Measurements from ENCODE around the gene SCN2A. TPM values are rescaled to one million over a fixed set of nuclear protein-coding genes. Genes with fewer than 3 reads are reported as not detected.

The SCN2A gene
- polyA plus RNA-seq (2013, experiment 1 of 2): 0.25 TPM
- 0.13 TPM for polyA plus RNA-seq (2013, experiment 2 of 2)

DNA sequence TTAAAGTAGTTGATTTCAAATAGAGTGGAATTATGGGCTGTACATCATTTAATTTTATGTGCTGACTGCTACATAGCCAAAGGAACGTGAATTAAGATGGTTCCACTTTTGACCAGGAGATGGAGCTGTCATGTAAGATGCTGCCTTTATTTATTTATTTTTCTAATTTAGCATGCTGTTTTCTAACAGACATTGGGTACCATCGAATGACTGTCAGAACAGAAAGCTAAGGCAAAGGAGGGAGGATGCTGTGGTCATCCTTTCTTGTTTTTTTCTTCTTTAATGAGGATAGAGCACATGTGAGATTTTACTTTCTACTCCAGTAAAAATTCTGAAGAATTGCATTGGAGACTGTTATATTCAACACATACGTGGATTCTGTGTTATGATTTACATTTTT is at the start of gene SCN2A:
Gene SCN2A (plus strand): TSS at position 185 of the 400 bp plus-strand sequence. CDS start 56,410 bp downstream, outside the sequence.
- no peaks in the 10 kb centered on the region for H3K27me3 ChIP-seq (ENCODE audit: insufficient read depth, low read length)
- no peak within 1 kb of the TSS for H3K4me3 ChIP-seq (ENCODE audit: low read length)
- no peaks in the 10 kb centered on the region for H3K36me3 ChIP-seq (ENCODE audit: insufficient read depth, low read length)
- no peak within 1 kb of the TSS for H3K9ac ChIP-seq (ENCODE audit: low read depth, low read length)
- WGBS: 50% methylated on average over 3 of the region's 3 CpGs
- no peaks in the 10 kb centered on the region for H3K9me3 ChIP-seq (ENCODE audit: insufficient read depth, low read depth, low read length)
- H3K4me1 ChIP-seq (ENCODE audit: insufficient read depth, low read length): no peaks in the 10 kb centered on the region
- no peak within 1 kb of the TSS for H3K27ac ChIP-seq (ENCODE audit: low read depth, low read length)

DNA sequence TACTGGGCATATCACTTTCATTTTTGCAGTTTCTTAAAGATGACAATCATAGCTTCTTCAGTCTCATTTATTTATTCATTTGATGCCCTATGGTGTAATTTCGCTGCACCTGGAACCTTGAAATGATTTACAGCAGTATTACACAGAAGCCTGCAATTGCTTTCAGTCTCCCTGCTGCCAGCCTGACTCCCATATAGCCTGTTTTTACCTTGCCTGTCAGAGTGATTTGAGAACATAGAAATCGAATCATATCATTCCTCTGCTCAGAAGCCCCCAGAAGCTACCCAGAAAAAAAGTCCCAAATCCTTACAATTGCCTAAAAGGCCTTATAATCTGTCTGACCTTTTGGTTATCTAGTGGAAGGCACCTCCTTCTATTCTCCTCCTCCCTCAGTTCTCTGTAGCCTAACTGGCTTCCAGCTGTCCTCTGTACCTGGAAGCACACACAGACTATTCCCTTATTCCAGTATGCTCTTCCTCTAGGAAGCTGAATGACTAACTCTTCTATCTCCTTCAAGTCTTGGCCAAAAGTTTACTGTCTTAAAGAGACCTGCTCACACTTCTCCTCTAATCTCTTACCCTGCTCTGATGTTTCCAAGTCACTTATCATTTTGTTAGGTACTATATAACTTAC is 48.0 kb upstream of the SCN2A start:
- no peak overlapping the region for H3K4me3 ChIP-seq (ENCODE audit: low read length)
- no peak overlapping the region for H3K27ac ChIP-seq (ENCODE audit: low read depth, low read length)
- 85% methylated on average over 2 of the region's 2 CpGs for WGBS
- H3K4me1 ChIP-seq (ENCODE audit: insufficient read depth, low read length): no peaks in the 10 kb centered on the region
- no peak overlapping the region for H3K9ac ChIP-seq (ENCODE audit: low read depth, low read length)
- no peaks in the 10 kb centered on the region for H3K27me3 ChIP-seq (ENCODE audit: insufficient read depth, low read length)
- H3K36me3 ChIP-seq (ENCODE audit: insufficient read depth, low read length): no peaks in the 10 kb centered on the region
- H3K9me3 ChIP-seq (ENCODE audit: insufficient read depth, low read depth, low read length): no peaks in the 10 kb centered on the region

DNA sequence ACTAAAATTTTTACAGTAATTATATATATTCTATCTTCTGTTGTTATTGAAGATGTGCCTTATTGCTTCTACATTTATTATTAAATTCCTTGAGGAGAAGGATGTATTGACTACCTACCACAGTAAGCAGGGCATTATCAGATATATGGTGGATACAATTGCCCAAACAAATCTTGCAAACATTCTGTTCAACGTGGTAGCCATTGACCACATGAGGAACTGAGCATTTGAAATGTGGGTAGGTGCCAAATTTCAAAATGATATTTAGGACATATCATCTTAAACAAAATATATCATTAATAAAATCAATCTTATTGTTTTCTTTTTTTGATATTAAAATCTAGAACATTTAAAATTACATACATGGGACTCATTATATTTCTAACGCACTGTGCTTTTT is 46.5 kb upstream of the SCN2A start:
- Histone ChIP-seq H3K9me3 (ENCODE audit: insufficient read depth, low read depth, low read length) (no peaks in the 10 kb centered on the region), H3K9ac (ENCODE audit: low read depth, low read length) (no peak overlapping the region), H3K27ac (ENCODE audit: low read depth, low read length) (no peak overlapping the region), H3K27me3 (ENCODE audit: insufficient read depth, low read length) (no peaks in the 10 kb centered on the region), H3K4me1 (ENCODE audit: insufficient read depth, low read length) (peaks cover 5% of the 10 kb centered on the region), H3K4me3 (ENCODE audit: low read length) (no peak overlapping the region), H3K36me3 (ENCODE audit: insufficient read depth, low read length) (no peaks in the 10 kb centered on the region)
- WGBS: 92% methylated on average over 2 of the region's 2 CpGs

DNA sequence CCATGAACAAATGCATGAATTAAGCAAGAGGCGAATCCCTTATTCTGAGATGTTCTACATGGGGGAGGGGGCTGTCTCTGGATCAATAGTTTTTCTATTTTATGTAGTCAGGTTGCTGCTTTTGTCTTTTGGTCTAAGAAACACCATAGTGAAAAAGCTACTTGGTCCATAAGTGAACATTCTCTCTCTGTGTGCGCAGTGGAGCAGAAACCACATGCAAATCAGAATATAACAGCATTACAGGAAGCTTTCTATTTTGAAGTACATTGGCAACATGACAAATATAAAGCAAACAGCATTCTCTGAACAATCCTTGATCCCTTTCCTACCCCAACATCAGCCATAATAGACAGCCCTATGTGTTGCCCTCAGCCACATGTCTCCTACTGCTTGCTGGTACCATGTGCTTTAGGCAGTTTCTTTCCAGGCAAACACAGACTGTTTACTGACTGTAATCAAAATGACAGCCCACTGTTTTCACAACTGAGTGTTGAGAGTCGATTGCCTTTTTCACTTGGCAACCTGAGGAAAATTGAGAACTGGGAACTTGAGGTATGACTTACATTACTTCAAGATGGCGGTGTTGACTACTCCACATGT is 45.9 kb upstream of the SCN2A start:
- no peak overlapping the region for H3K9ac ChIP-seq (ENCODE audit: low read depth, low read length)
- H3K36me3 ChIP-seq (ENCODE audit: insufficient read depth, low read length): no peaks in the 10 kb centered on the region
- no peak overlapping the region for H3K4me3 ChIP-seq (ENCODE audit: low read length)
- H3K4me1 ChIP-seq (ENCODE audit: insufficient read depth, low read length): peaks cover 11% of the 10 kb centered on the region
- H3K27me3 ChIP-seq (ENCODE audit: insufficient read depth, low read length): no peaks in the 10 kb centered on the region
- H3K9me3 ChIP-seq (ENCODE audit: insufficient read depth, low read depth, low read length): no peaks in the 10 kb centered on the region
- H3K27ac ChIP-seq (ENCODE audit: low read depth, low read length): no peak overlapping the region
- WGBS: 92% methylated on average over 4 of the region's 4 CpGs

DNA sequence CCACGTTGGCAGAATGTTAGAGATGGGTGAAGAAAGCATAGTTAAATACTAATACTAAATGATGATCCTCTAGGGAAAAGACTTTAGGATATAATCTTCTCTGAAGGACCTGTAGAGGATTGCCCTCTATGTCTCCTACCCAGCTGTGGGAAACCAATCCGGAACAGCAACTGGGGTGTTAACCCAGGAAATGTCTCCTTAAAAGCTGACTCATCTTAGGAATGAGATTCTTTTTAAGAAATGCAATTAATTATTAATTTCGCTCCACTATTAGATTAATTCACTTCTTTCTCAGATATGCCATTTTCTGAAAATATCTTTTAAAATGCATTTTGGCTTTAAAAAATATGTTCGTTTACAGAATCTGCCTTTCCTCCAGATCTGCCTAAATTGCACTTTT is 42.8 kb upstream of the SCN2A start:
- Histone ChIP-seq H3K27ac (ENCODE audit: low read depth, low read length) (no peak overlapping the region), H3K9ac (ENCODE audit: low read depth, low read length) (no peak overlapping the region), H3K36me3 (ENCODE audit: insufficient read depth, low read length) (no peaks in the 10 kb centered on the region), H3K27me3 (ENCODE audit: insufficient read depth, low read length) (no peaks in the 10 kb centered on the region), H3K4me3 (ENCODE audit: low read length) (no peak overlapping the region), H3K9me3 (ENCODE audit: insufficient read depth, low read depth, low read length) (no peaks in the 10 kb centered on the region), H3K4me1 (ENCODE audit: insufficient read depth, low read length) (peaks cover 17% of the 10 kb centered on the region)
- 89% methylated on average over 3 of the region's 4 CpGs for WGBS

DNA sequence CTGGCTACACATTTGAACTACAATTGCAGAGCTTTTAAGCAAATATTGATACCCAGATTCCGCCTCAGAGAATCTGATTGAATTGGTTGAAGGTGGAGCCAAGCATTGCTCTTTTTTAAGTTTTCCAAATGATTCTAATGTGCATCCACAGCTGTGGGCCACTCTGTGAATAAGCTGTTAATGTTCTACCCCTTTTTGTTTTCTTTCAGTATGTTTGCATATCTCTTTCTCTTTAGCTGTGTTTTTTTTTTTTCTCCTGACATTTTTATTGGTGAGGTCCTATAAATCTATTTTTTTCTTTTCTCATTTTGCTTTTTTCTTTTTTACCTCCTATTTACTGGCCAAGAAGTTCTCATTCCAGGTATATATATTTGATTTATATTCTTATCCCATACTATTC is 41.9 kb upstream of the SCN2A start:
- H3K4me3 ChIP-seq (ENCODE audit: low read length): no peak overlapping the region
- H3K9me3 ChIP-seq (ENCODE audit: insufficient read depth, low read depth, low read length): no peaks in the 10 kb centered on the region
- no peak overlapping the region for H3K27ac ChIP-seq (ENCODE audit: low read depth, low read length)

DNA sequence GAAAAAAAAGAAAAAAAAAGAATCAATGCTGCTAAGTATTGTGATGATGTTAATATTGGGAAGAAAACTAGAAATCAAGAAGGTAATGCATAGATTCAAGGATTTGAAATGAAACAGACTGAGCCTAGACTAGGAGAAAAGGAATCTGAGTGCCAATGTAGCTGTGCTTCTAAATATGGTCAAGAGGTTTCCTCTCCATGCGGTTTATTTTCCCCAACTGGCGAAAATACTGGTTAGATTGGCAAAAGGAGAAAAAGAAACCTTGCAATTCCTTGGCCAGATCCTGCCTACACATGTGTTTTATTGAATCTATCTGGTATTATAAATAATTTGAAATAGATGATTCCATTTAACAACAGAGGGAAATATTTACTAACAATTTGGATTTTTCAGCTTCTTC is 41.0 kb upstream of the SCN2A start:
- Histone ChIP-seq H3K9me3 (ENCODE audit: insufficient read depth, low read depth, low read length) (no peaks in the 10 kb centered on the region), H3K36me3 (ENCODE audit: insufficient read depth, low read length) (no peaks in the 10 kb centered on the region), H3K4me3 (ENCODE audit: low read length) (no peak overlapping the region), H3K4me1 (ENCODE audit: insufficient read depth, low read length) (peaks cover 17% of the 10 kb centered on the region), H3K9ac (ENCODE audit: low read depth, low read length) (no peak overlapping the region), H3K27me3 (ENCODE audit: insufficient read depth, low read length) (no peaks in the 10 kb centered on the region), H3K27ac (ENCODE audit: low read depth, low read length) (no peak overlapping the region)
- WGBS: 85% methylated on average over 2 of the region's 2 CpGs

More for the DNA sequence above, 41.9 kb upstream of the SCN2A start:
- Histone ChIP-seq H3K27me3 (ENCODE audit: insufficient read depth, low read length) (no peaks in the 10 kb centered on the region), H3K4me1 (ENCODE audit: insufficient read depth, low read length) (peaks cover 17% of the 10 kb centered on the region), H3K36me3 (ENCODE audit: insufficient read depth, low read length) (no peaks in the 10 kb centered on the region), H3K9ac (ENCODE audit: low read depth, low read length) (no peak overlapping the region)
- WGBS: 95% methylated on average over 1 of the region's 1 CpG

DNA sequence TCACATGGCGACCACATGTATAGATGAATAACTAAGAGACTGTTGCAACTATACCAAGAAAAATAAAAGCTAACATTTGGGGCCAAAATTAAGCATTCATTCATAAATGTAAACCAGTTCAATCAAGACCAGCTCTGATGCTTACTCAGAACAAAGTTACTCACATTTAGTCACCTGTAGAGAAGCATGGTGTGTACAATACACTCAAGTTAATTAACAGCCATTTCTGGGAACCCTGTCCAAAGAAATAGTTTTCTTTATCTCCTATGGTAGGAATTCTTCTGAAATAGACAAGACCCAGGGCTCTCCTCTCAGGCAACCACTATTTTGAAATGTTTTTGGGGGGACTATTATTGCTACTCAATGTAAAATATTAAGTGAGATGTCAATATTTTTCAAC is 37.0 kb upstream of the SCN2A start:
- Histone ChIP-seq H3K36me3 (ENCODE audit: insufficient read depth, low read length) (no peaks in the 10 kb centered on the region), H3K9ac (ENCODE audit: low read depth, low read length) (no peak overlapping the region), H3K4me3 (ENCODE audit: low read length) (no peak overlapping the region), H3K4me1 (ENCODE audit: insufficient read depth, low read length) (peaks cover 19% of the 10 kb centered on the region), H3K9me3 (ENCODE audit: insufficient read depth, low read depth, low read length) (no peaks in the 10 kb centered on the region), H3K27me3 (ENCODE audit: insufficient read depth, low read length) (no peaks in the 10 kb centered on the region), H3K27ac (ENCODE audit: low read depth, low read length) (no peak overlapping the region)
- WGBS: 100% methylated on average over 1 of the region's 1 CpG

DNA sequence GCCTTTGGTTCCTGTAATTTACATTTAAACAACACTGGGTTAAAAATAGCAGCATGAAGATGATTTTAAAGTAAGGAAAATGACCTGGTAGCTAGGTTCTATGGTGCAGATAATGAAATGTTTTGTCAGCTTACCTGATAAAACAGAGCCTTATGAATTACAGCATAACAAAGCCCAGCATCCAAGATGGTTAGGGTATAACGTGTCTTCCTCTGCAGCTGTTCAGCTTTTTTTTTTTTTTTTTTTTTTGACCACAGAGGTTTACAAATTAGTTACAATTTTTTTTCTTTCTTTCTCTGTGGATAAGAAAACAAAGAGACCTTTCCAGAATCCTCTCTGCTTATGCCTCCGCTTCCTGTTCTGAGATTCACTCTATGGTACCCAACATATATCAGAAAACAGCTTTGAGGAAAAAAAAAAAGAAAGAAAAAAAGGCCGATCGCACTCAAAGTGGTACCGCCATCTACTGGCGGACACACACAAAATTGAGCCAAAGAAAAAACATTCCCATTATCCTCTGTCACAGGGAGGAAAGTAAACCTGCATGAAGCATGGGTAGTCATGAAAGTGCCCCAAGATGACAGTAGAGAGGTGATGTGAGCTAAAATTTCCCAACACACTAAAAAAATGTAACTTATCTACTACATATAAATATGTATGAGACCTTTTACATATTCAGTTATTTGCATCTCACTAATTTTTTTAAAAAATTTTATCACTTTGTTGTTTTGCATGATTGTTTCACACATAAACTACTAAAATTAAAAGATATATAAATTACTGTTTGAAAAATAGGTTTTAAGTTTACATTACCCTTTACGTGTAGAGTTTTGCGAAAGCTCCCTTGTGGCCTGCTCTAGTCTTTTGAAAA is 35.3 kb upstream of the SCN2A start, which contains the start of gene SCN3A:
Gene SCN3A (minus strand): TSS at position 362 of the 871 bp plus-strand sequence. CDS start 27,656 bp downstream, outside the sequence.
- Histone ChIP-seq H3K4me1 (ENCODE audit: insufficient read depth, low read length) (peaks cover 5% of the 10 kb centered on the region; the same call in 1 of the 2 replicates), H3K4me3 (ENCODE audit: low read length) (no peak within 1 kb of the TSS), H3K27me3 (ENCODE audit: insufficient read depth, low read length) (no peaks in the 10 kb centered on the region), H3K9ac (ENCODE audit: low read depth, low read length) (no peak within 1 kb of the TSS), H3K36me3 (ENCODE audit: insufficient read depth, low read length) (no peaks in the 10 kb centered on the region), H3K27ac (ENCODE audit: low read depth, low read length) (no peak within 1 kb of the TSS), H3K9me3 (ENCODE audit: insufficient read depth, low read depth, low read length) (no peaks in the 10 kb centered on the region)
- 67% methylated on average over 3 of the region's 8 CpGs for WGBS

DNA sequence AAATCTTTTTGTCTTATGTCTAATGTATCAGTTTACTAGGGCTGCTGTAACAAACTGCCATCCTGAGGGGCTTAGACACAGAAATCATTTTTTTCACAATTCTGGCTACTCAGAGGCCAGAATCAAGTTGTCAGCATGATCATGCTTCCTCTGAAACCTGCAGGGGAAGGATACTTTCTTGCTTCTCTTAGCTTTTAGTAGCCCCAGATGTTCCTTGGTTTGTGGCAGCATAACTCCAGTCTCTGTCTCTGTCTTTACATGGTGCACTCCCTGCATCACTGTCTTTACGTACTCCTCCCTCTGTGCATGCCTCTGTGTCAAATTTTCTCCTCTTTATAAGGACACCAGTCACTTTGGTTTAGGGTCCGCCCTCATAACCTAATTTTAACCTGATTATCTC is 33.3 kb upstream of the SCN2A start:
- H3K4me3 ChIP-seq (ENCODE audit: low read length): no peak overlapping the region
- no peak overlapping the region for H3K9ac ChIP-seq (ENCODE audit: low read depth, low read length)
- H3K27ac ChIP-seq (ENCODE audit: low read depth, low read length): no peak overlapping the region
- H3K27me3 ChIP-seq (ENCODE audit: insufficient read depth, low read length): no peaks in the 10 kb centered on the region
- 0 out of 2 replicates have a peak, but pooled peaks cover 5% of the 10 kb centered on the region for H3K4me1 ChIP-seq (ENCODE audit: insufficient read depth, low read length)
- H3K36me3 ChIP-seq (ENCODE audit: insufficient read depth, low read length): no peaks in the 10 kb centered on the region
- 87% methylated on average over 2 of the region's 2 CpGs for WGBS
- H3K9me3 ChIP-seq (ENCODE audit: insufficient read depth, low read depth, low read length): no peaks in the 10 kb centered on the region

DNA sequence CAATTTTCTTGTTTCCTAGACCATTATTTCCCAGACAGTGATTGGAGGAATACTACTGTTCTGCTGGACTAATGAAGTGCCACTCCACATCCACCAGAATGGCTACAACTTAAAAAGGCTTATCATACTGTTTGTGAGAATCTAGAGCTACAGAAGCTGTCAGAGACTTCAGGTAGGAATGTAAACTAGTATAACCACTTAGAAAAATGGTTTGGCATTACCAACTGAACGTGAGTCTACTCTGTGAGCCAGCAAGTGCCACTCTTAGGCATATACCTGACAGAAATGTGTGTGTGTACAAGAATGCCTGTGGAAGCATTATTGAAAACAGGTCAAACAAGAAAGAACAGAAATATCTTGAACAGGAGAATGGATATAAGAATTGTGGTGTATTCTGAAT is 31.1 kb upstream of the SCN2A start:
- WGBS: 94% methylated on average over 1 of the region's 1 CpG
- no peaks in the 10 kb centered on the region for H3K36me3 ChIP-seq (ENCODE audit: insufficient read depth, low read length)

More for the DNA sequence above, 31.1 kb upstream of the SCN2A start:
- Histone ChIP-seq H3K9me3 (ENCODE audit: insufficient read depth, low read depth, low read length) (no peaks in the 10 kb centered on the region), H3K4me3 (ENCODE audit: low read length) (no peak overlapping the region), H3K9ac (ENCODE audit: low read depth, low read length) (no peak overlapping the region), H3K4me1 (ENCODE audit: insufficient read depth, low read length) (0 out of 2 replicates have a peak, but pooled peaks cover 5% of the 10 kb centered on the region), H3K27me3 (ENCODE audit: insufficient read depth, low read length) (no peaks in the 10 kb centered on the region), H3K27ac (ENCODE audit: low read depth, low read length) (no peak overlapping the region)
